ACHN (cell line): ENCODE results near the gene CCDC83.
"Not testable (repeated sequence)": the region's sequence is repeated elsewhere in the genome, so short reads cannot be mapped to it uniquely, and the experiment has no call there.

Experiments used
- DNase-seq: peaks from one replicate; pipeline ENCODE4 v3.0.0-alpha.2; 2015
- in situ Hi-C: cut with HindIII; loops from 2 replicates; pipeline ENCODE4 v1.10.0; 2017; ENCODE audit warnings: low sequenced_read_pairs, low pct_ligation_motif_present, low pct_unique_long_range_greater_than_20kb

Gene CCDC83

GRCh38 chr11:85923455-85923854 lies 68.3 kb downstream of the CCDC83 start:
- in situ Hi-C loops = no loop called here

DNA sequence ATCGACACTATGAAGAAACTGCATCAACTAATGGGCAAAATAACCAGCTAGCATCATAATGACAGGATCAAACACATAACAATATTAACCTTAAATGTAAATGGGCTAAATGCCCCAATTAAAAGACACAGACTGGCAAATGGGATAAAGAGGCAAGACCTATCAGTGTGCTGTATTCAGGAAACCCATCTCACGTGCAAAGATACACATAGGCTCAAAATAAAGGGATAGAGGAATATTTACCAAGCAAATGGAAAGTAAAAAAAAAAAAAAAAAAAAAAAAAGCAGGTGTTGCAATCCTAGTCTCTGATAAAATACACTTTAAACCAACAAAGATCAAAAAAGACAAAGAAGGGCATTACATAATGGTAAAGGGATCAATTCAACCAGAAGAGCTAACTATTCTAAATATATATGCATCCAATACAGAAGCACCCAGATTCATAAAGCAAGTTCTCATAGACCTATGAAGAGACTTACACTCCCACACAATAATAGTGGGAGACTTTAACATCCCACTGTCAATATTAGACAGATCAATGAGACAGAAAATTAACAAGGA lies 71.6 kb downstream of the CCDC83 start:
- DNase-seq, in situ Hi-C loops: not testable (repeated sequence)

More at GRCh38 chr11:85923455-85923854, 68.3 kb downstream of the CCDC83 start:
- DNase-seq = no peak

GRCh38 chr11:85930879-85931366 lies 75.7 kb downstream of the CCDC83 start:
- no peak for DNase-seq
- in situ Hi-C loops = no loop called here

- DNase-seq = no peak
- in situ Hi-C loops = no loop called here
Observed at GRCh38 chr11:85934596-85935169, 79.5 kb downstream of the CCDC83 start.

GRCh38 chr11:85935751-85936150 lies 80.6 kb downstream of the CCDC83 start:
- no peak for DNase-seq
- in situ Hi-C loops = no loop called here

DNA sequence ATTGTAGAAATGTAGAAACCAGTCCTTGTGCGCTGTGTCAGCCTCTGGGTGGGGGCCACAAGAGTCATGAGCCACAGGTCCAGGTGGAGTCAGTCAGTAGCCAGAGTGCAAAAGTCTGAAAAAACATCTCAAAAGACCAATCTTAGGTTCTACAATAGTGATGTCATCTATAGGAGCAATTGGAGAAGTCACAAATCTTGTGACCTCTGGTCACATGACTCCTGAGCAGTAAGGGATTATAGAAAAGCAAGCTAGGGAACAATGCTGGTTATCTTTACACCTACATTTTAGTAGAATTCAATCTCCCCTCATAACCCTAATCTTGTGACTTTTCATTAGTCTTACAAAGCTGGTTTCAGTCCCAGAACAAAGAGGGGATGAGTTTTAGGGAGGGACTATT lies 82.7 kb downstream of the CCDC83 start:
- DNase-seq = no peak
- in situ Hi-C loops = no loop called here

DNA sequence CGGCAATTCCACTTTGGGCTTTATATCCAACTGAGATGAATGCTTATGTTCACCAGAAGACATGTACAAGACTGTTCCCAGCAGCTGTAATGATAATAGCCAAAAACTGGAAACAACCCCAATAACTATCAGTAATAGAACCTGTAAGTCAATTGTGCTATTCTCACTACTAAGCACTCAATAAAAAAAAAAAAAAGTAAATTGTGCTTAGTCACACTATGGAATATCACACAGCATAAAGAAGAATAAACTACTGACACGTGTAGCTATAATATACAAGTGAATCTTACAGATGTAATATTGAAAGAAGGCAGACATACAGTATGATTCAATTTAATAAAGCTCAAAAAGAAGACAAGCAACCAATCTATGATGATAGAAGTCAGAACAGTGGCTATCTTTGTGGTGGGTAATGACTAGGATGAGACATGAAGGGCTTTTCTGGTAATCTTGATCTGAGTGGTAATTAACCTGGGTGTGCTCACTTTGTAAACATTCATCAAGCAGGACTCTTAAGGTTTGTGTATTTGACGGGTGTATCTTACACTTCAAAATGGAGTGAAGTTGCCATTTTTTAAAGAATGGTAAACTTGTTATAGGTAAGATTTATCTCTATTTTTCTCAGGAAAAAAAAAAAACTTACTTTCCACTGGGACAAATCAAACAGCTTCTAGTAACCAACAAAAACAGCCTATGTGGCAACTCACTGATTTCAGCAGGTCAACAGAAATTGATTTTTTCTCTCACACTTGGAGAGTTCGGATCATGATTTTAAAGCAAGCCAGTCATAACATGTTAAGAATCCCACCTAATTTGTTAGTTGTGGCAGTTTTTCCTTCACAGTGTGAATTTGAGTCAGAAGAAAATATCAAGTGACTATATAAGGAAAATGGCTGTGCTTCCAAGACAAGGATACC lies 84.2 kb downstream of the CCDC83 start:
- in situ Hi-C loops = no loop called here
- DNase-seq = no peak

DNA sequence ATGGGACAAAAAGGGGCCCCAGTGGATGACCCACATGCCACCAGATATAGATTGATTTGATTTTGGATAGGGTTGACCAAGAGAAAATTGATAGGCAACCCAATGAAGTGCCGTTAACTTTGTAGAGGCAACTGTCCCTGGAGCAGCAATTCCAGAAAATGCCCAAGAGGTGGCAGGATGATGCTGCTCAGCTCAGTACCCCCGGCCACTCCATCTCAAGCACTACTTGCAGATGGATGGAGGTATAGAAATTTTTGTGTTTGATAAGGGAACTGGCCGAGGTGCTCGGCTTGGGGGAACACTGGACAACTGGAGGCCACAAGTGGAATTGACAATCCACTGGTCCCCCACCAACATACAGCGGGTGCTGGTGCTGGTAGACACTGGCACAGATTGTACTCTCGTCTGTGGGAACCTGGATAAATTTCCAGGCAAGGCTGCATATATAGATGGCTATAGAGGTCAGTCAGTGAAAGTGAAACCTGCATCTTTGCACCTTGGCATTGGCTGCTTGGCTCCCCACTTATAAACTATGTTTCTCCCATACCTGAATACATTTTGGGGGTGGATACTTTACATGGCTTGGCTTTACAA lies 86.3 kb downstream of the CCDC83 start:
- DNase-seq = peak; percentile 54
- in situ Hi-C loops = no loop called here

DNA sequence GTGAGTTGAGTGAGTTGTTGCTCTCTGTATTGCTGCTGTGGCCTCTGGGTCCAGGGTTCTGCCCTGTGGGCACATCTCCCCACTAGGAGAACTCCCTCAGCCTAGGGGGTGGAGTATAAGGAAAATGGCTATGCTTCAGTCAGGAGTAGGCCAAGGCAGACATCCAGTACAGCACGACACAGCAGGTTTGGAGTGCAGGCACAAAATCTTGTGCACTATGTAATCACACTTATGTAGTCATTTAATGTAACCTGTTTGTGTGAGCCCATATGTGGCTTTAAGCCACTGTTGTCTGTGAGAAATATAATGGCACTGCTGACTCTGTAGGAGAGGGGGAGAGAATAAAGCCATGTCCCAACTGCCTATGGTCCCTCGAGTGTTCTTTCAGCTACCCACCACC lies 90.1 kb downstream of the CCDC83 start:
- in situ Hi-C loops = no loop called here
- no peak for DNase-seq

DNA sequence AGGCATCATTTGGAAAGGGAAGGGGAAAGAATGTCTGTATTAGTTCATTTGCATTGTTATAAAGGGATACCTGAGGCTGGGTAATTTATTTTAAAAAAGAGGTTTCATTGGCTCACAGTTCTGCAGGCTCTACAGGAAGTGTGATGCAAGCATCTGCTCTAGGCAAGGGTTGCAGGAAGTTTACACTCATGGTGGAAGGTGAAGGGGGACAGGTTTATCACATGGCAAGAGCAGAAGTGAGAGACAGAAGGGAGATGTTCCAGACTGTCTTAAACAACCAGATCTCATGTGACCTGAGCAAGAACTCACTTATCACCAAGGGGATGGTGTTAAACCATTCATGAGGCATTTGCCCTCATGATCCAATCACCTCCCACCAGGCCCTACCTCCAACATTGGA lies 90.6 kb downstream of the CCDC83 start:
- in situ Hi-C loops = no loop called here
- no peak for DNase-seq

- in situ Hi-C loops = no loop called here
Observed at GRCh38 chr11:85946221-85946620, 91.0 kb downstream of the CCDC83 start.

DNA sequence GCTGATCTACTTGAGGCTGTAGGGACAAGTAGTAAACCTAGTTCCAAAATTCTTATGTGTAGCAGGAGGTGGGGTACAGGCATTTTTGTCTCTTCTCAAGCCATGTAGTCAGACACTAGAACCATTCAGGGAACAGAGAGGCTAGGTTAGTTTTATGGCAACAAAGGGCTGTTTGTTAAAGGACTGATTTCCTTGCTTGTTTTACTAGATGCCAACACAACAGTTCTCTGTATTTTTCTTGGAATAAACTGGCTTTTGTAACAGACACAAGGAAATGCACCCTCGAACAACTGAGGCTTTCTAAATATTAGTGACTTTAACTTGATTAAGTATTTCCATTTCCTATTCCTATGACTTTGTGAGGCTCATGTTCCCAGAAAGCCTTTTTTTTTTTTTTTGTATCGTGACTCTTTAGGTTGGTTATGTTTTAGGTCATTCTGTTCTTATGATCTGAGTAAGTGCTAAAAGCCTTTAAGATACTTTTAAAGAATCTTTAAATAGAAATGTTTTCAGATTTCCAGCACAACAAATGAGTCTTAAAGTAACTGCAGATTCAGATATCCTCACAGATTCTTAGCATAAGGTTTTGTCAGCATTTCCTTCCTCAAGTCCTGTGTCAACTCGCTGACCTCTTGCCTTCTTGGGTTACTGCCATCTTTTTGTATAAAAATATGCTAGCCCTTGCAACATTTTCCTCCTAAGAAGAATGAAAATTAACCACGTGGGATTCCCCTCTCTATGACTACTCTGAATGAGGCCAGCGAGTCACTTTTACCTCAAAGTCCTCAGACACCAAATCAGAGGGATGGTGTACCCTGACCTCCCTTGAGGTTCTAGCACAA lies 92.5 kb downstream of the CCDC83 start:
- DNase-seq = peak; percentile 54
- in situ Hi-C loops = no loop called here

More at GRCh38 chr11:85946221-85946620, 91.0 kb downstream of the CCDC83 start:
- DNase-seq = no peak

DNA sequence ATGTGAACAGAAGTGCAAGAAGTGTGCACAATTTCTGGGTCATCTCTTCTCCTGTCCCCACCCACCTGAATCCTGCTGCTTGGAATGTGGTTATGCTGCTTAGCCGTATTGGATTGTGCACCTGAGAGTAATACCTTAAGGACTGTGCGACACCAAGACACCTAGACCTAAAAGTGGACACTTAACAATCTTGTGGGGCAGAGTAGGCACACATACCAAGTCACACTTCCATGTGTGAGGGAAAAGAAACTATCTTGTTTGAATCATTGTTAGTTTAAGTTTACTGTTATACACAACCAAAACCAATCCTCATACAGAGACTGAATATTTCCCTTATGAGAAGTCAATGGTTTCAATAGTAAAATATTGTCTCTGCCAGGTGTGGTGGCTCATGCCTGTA lies 93.7 kb downstream of the CCDC83 start:
- in situ Hi-C loops = no loop called here
- no peak for DNase-seq

GRCh38 chr11:85949798-85950197 lies 94.6 kb downstream of the CCDC83 start:
- in situ Hi-C loops = no loop called here
- no peak for DNase-seq

DNA sequence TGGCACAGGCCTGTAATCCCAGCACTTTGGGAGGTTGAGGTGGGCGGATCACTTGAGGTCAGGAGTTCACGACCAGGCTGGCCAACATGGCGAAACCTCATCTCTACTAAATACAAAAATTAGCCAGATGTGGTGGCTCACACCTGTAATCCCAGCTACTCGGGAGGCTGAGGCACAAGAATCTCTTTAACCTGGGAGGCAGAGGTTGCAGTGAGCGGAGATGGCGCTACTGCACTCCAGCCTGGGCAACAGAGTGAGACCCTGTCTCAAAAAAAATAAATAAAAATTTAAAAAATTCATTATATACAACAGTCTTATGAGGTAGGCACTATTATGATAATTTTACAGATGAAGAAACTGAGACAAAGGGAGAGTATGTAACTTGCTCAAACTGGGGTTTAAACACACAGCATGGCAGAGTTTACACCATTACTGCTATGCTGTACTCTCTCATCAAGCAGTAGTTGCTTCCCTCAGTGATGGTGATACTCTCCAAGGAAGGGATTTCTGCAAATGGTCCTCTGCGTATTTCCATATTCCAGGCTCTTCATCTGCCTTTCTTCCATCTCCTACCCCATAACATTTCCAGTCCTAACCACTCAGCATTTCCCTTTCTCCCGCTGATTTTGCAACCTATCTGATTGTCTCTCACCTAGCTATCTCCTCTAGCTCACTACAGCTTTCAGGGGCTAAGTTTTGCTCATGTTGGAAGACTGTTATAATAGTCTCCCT lies 95.3 kb downstream of the CCDC83 start:
- no peak for DNase-seq
- in situ Hi-C loops = no loop called here

GRCh38 chr11:85951049-85951405 lies 95.8 kb downstream of the CCDC83 start:
- DNase-seq = no peak
- in situ Hi-C loops = no loop called here

DNA sequence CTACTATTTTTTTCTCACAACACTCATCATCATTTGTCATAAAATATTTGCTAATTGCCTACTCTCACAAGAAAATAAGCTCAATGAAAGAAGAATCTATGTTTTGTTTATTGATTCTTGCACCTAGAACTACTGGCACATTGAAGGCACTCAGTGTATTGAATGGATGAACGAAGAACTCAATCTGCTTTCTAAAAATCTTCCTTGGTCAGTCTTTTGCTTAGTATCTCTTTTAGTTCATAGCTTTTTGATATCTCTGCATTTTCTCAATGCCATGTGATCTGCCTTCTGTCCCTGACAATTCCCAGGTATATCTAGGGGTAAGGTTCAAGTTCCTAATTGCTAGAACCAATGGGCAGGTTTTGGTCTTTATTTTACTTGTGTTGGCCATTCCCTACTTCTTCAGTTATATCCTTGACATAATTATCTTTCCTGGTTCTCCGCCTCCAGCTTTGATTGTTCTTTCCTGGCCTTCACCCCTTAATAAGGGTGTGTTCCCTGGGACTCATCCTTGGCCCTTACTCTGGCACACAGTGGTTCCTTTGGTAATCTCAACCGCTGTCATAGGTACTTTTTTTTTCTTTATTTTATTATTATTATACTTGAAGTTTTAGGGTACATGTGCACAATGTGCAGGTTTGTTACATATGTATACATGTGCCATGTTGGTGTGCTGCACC lies 96.4 kb downstream of the CCDC83 start:
- in situ Hi-C loops = no loop called here
- DNase-seq = no peak
